Mucosa of descending colon (tissue), 3 donors: ENCODE results near the gene DHRS1. TPM values are rescaled to one million over a fixed set of nuclear protein-coding genes. Genes with fewer than 3 reads are reported as not detected.

Experiments used
- ATAC-seq: fragments of 200-7000 bp; cut with Tn5 transposase; one replicate; pipeline ENCODE4 v1.9.1; 2020; ENCODE audit warnings: mild to moderate bottlenecking, moderate library complexity
- DNase-seq, 3 donors: peaks; one replicate each; pipeline ENCODE4 v3.0.0-alpha.2; 2020
- H3K36me3 ChIP-seq: fragments of 200-600 bp; one replicate; pipeline ENCODE4 v1.8.0; 2021; ENCODE audit warnings: low read depth, mild to moderate bottlenecking
- H3K4me1 ChIP-seq: fragments of 200-600 bp; one replicate; pipeline ENCODE4 v1.8.0; 2021; ENCODE audit warnings: low read depth, mild to moderate bottlenecking
- H3K4me3 ChIP-seq: fragments of 200-600 bp; one replicate; pipeline ENCODE4 v1.8.0; 2021; ENCODE audit warnings: mild to moderate bottlenecking
- H3K9me3 ChIP-seq: fragments of 200-600 bp; one replicate; pipeline ENCODE4 v1.8.0; 2021; ENCODE audit warnings: mild to moderate bottlenecking
- intact Hi-C, 2 donors: fragments of 100-400 bp; cut with DNase I in 1 of 2; cut with micrococcal nuclease in 1 of 2; formaldehyde crosslinking; loops; one replicate each; pipeline versions ENCODE4 v1.11.0 to v1.11.1; 2022; cut with DNase I, micrococcal nuclease
- total RNA-seq, 3 donors: library from RNA; stranded (reverse); fragmentation: NEBNext Ultra II Directional in 2 of 3; extraction: Animal tissue kit (Norgen Biotek cat#: 25700) in 2 of 3; gene quantifications; one replicate each; pipeline versions ENCODE4 v1.2.1 to v1.2.4, GENCODE V29; 2021 to 2023
- TF ChIP-seq, protein P1 (sequence below): fragments of 200-600 bp; IDR thresholded peaks from one replicate; pipeline ENCODE4 v1.8.0; 2022; ENCODE audit warnings: antibody characterized with exemption, mild to moderate bottlenecking
- donor health status: DM: no; HTN: no; CAD: no; lungs with moderate emphysema.
- donor health status: DM: no; HTN: no; CAD: no.
- donor health status: DM: no; HTN: yes; CAD: no.

DHRS1 gene
- total RNA-seq, 3 donors from 2014 or later = 30.6 to 56.9 (median 54.9) TPM

DNA sequence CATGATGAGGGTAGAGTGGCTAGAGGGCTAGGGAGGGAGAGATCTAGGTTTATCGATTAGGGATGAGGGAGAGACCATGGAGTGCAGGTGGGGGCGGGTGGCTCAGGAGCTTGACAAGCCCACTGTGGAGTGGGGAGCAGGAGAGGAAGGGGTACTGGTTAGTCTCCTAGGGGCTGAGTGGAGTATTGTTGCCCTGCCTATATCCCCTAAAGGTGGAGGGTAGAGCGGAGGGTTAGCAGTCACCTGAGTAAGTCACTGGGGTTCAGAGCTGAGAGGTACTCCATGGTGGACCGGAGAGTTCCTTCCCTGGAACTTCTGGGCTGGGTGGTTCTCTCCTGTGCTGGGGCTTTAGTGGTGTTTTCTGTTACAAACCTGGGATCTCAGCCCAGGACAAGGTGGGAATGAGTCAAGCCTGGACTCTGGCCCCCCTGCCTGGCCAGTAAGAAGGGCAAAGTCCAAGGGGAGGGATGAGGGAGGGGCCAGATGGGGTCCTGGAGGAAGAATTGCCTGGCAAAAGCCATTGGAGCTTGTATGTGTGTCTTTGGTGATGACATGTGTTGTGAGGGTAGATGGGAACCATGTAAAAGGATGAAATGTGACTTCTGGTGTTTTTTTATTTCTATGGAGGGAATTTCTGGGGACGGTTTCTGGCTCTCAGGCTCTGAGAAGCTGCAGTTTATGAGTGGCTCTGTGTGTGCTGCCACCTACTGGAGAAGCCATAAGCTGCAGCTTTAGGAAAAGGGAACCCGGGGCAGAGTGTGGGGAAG lies 8.2 kb upstream of the DHRS1 start, which contains the start of gene CIDEB:
Gene CIDEB (minus strand): TSS at position 403 of the 767 bp plus-strand sequence. CDS start 119 bp downstream, at position 284.
- peaks cover 45% of the 10 kb centered on the region for H3K4me1 ChIP-seq
- intact Hi-C loops = no loop called here
- ATAC-seq (peak; percentile 69), DNase-seq (peak in 2 of 3 donors; percentile 84 to 88)
- peaks cover 8% of the 10 kb centered on the region for H3K36me3 ChIP-seq
- no peak within 1 kb of the TSS for H3K4me3 ChIP-seq
- H3K9me3 ChIP-seq = no peaks in the 10 kb centered on the region
- TF ChIP-seq, protein P1, sequence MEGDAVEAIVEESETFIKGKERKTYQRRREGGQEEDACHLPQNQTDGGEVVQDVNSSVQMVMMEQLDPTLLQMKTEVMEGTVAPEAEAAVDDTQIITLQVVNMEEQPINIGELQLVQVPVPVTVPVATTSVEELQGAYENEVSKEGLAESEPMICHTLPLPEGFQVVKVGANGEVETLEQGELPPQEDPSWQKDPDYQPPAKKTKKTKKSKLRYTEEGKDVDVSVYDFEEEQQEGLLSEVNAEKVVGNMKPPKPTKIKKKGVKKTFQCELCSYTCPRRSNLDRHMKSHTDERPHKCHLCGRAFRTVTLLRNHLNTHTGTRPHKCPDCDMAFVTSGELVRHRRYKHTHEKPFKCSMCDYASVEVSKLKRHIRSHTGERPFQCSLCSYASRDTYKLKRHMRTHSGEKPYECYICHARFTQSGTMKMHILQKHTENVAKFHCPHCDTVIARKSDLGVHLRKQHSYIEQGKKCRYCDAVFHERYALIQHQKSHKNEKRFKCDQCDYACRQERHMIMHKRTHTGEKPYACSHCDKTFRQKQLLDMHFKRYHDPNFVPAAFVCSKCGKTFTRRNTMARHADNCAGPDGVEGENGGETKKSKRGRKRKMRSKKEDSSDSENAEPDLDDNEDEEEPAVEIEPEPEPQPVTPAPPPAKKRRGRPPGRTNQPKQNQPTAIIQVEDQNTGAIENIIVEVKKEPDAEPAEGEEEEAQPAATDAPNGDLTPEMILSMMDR = peak; percentile 94

DNA sequence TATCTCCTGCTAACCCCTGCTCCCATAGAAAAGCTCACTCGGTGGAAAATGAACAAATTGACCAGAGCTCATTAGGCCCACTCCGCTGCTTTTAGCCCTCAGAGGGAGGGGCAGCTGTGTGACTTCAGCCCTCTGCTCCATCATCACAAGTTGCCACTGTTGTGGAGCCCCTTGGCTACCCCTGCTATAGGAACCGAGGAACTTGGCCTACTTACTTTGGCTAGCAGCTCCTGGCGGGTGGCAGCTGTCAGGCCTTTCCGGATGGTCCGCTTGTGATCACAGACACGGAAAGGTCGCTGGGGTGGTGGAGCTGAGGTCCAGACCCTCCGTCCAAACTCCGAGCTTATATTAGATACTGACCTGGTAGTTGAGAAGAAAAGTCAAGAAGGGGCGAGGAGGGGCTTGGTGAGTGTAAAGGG lies 7.6 kb upstream of the DHRS1 start:
- ATAC-seq (no peak), DNase-seq (peak in 1 of 3 donors; percentile 24)
- Histone ChIP-seq H3K36me3 (peaks cover 8% of the 10 kb centered on the region), H3K4me3 (no peak overlapping the region), H3K9me3 (no peaks in the 10 kb centered on the region), H3K4me1 (peaks cover 42% of the 10 kb centered on the region)
- intact Hi-C loops = no loop called here
- TF ChIP-seq, protein P1 = no peak

DNA sequence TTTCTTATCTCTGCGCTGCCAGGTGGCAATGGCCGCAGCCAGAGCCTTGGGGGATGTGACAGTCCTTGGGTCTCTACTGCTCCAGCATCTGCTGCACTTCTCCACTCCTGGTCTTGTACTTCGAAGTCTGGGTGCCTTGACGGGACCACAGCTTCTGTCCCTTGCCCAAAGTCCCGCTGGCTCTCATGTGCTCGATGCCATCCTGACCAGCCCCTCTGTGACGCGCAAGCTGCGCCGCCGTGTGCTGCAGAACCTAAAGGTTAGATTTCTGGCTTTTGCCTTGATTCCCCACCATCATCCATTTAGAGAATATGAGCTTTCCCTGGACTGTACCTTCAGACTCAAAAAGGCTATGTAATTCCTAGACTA lies 4.4 kb upstream of the DHRS1 start:
- Histone ChIP-seq H3K36me3 (peaks cover 8% of the 10 kb centered on the region), H3K4me3 (no peak overlapping the region), H3K4me1 (peaks cover 26% of the 10 kb centered on the region), H3K9me3 (no peaks in the 10 kb centered on the region)
- no peak for DNase-seq
- intact Hi-C loops = no loop called here
- no peak for ATAC-seq
- TF ChIP-seq, protein P1 = no peak

DNA sequence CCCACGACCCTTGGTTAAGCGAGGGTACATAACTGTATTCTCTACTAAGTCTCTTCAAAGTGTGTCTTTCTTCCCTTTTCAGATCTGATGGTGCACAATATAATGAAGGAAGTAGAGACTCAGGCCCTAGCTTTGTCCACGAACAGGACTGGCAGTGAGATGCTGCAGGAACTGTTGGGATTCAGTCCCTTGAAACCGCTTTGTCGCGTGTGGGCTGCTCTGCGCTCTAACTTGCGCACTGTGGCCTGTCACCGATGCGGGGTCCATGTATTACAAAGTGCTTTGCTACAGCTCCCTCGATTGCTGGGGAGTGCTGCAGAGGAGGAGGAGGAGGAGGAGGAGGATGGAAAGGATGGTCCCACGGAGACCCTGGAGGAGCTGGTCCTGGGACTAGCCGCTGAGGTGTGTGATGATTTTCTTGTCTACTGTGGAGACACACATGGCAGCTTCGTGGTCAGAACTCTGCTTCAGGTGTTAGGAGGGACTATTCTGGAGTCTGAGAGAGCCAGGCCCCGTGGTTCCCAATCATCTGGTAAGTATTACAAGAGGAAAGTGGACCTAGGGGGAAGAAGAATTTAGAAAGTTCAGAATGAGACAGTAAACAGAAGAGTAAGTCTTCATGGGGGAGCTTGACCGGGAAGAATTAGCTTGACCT lies 873 bp upstream of the DHRS1 start:
- intact Hi-C loops = no loop called here
- Histone ChIP-seq H3K9me3 (no peaks in the 10 kb centered on the region), H3K4me3 (peak overlapping the region; percentile 61), H3K36me3 (peaks cover 12% of the 10 kb centered on the region), H3K4me1 (peaks cover 26% of the 10 kb centered on the region)
- DNase-seq (no peak), ATAC-seq (no peak)
- TF ChIP-seq, protein P1 = no peak

DNA sequence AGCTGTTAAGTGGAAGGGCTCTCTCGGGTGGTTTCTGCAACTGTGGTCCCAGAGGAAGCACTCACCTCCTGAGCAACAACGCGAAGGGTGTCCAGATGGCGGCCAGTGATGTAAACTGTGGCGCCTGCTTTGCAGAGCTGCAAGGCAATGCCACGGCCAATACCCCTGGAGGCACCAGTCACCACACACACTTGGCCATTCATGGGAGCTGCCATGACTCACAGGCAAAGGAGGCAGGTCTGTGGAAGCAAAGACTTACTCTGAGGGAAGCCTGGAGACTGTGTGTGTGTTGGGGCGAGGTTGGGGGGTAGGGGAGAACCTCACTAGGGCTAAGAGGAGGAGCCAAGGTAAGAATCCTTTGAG lies 707 bp downstream of the DHRS1 start:
- TF ChIP-seq, protein P1 = no peak
- intact Hi-C loops = loop anchor here in 1 of 2 donors (5.0 kb wide), 1 partner anchor 57 kb away; the partner anchor contains the start of gene TINF2
- Histone ChIP-seq H3K36me3 (peaks cover 7% of the 10 kb centered on the region), H3K9me3 (no peaks in the 10 kb centered on the region), H3K4me1 (peaks cover 26% of the 10 kb centered on the region), H3K4me3 (peak overlapping the region; percentile 61)
- ATAC-seq (peak; percentile 39), DNase-seq (peak in 1 of 3 donors; percentile 45)
